ENCODE data around the gene WWOX.

Gene WWOX

GRCh38 chr16:78461087-78461486 lies 361.6 kb downstream of the WWOX start:
- no peak for TF ChIP-seq EZH2 (IDR thresholded peaks at IDR 0.05; ENCODE audit: borderline replicate concordance, low read depth, low read length, severe bottlenecking)
- TF ChIP-seq CTCF (IDR thresholded peaks at IDR 0.05; ENCODE audit: borderline replicate concordance, extremely low read depth, low read length, poor library complexity, severe bottlenecking), result no peak
- Histone ChIP-seq H3K36me3 (ENCODE audit: insufficient read depth, low read length) (no peaks in the 10 kb centered on the region), H3K27ac (ENCODE audit: low read length) (no peak overlapping the region)

DNA sequence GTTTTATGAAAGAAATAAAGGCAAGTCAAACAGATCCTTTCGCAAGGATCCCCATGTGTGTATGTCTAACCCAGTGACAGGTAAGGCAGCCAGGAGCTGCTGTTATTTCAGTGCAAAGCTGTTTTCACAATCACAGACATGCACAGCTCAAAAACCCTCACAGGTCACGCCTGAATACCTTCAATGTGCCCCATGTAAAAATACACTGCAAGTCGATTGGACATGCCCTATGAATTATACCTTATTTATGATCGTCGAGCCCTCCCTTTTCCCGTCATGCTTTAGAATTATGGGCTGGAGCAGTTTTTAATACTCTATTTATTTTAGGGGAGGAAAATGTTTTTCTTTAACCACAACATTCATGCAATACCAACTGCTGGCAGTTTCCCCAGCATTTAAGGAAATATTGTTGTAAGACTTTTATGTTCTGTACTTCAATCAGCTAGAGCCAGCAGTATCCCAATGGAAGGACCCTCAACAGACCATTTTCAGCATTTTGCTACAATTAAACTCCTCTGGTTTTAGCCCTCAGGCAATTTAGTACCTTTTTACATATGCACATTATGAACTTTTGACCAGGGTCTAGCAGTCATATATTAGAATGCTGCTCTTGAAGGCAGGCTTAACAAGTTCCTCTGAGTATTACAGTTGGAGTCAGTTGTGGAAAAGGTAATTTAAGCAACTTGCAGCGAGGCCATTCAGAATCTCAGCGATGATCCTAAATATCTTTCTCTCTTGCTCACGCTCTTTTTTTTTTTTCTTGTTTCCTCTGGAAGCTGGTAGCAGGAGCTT lies 362.2 kb downstream of the WWOX start:
- Histone ChIP-seq H3K79me2 (ENCODE audit: insufficient read depth, low read length) (no peaks in the 10 kb centered on the region), H3K27me3 (ENCODE audit: insufficient read depth, low read length, poor library complexity) (no peaks in the 10 kb centered on the region), H3K9ac (ENCODE audit: low read depth, low read length) (no peak overlapping the region), H3K4me2 (ENCODE audit: insufficient read depth, low read length) (no peak overlapping the region), H3K9me3 (ENCODE audit: insufficient read depth, low read length, severe bottlenecking) (no peaks in the 10 kb centered on the region), H3K36me3 (ENCODE audit: insufficient read depth, low read length) (no peaks in the 10 kb centered on the region), H3K4me3 (ENCODE audit: low read depth in 1 of 2, low read length in 2 of 2) (no peak overlapping the region), H3K4me1 (ENCODE audit: insufficient read depth, low read length) (no peaks in the 10 kb centered on the region), H3K27ac (ENCODE audit: low read length) (no peak overlapping the region), H2AFZ (ENCODE audit: low read depth, low read length) (no peak overlapping the region), H4K20me1 (ENCODE audit: insufficient read depth, low read length) (no peaks in the 10 kb centered on the region)
- no peak for TF ChIP-seq CTCF (IDR thresholded peaks at IDR 0.05; ENCODE audit: borderline replicate concordance, extremely low read depth, low read length, poor library complexity, severe bottlenecking)
- no peak for TF ChIP-seq EZH2 (IDR thresholded peaks at IDR 0.05; ENCODE audit: borderline replicate concordance, low read depth, low read length, severe bottlenecking)
- ATAC-seq (ENCODE audit: insufficient read depth, low read depth), result no peak
- no peak for DNase-seq

More at GRCh38 chr16:78461087-78461486, 361.6 kb downstream of the WWOX start:
- H3K4me1 ChIP-seq (ENCODE audit: insufficient read depth, low read length), result no peaks in the 10 kb centered on the region
- H3K9ac ChIP-seq (ENCODE audit: low read depth, low read length), result no peak overlapping the region
- H4K20me1 ChIP-seq (ENCODE audit: insufficient read depth, low read length), result no peaks in the 10 kb centered on the region
- H3K27me3 ChIP-seq (ENCODE audit: insufficient read depth, low read length, poor library complexity), result no peaks in the 10 kb centered on the region
- H3K9me3 ChIP-seq (ENCODE audit: insufficient read depth, low read length, severe bottlenecking), result no peaks in the 10 kb centered on the region
- ATAC-seq (ENCODE audit: insufficient read depth, low read depth), result no peak
- no peak overlapping the region for H3K4me3 ChIP-seq (ENCODE audit: low read depth in 1 of 2, low read length in 2 of 2)
- H3K4me2 ChIP-seq (ENCODE audit: insufficient read depth, low read length), result no peak overlapping the region
- no peak for DNase-seq
- H3K79me2 ChIP-seq (ENCODE audit: insufficient read depth, low read length), result no peaks in the 10 kb centered on the region
- no peak overlapping the region for H2AFZ ChIP-seq (ENCODE audit: low read depth, low read length)

- Histone ChIP-seq H3K27ac (ENCODE audit: low read length) (no peak overlapping the region), H4K20me1 (ENCODE audit: insufficient read depth, low read length) (no peaks in the 10 kb centered on the region), H3K79me2 (ENCODE audit: insufficient read depth, low read length) (no peaks in the 10 kb centered on the region), H3K9me3 (ENCODE audit: insufficient read depth, low read length, severe bottlenecking) (no peaks in the 10 kb centered on the region), H3K36me3 (ENCODE audit: insufficient read depth, low read length) (no peaks in the 10 kb centered on the region), H3K27me3 (ENCODE audit: insufficient read depth, low read length, poor library complexity) (no peaks in the 10 kb centered on the region), H3K9ac (ENCODE audit: low read depth, low read length) (no peak overlapping the region), H3K4me3 (ENCODE audit: low read depth in 1 of 2, low read length in 2 of 2) (no peak overlapping the region), H3K4me1 (ENCODE audit: insufficient read depth, low read length) (no peaks in the 10 kb centered on the region), H2AFZ (ENCODE audit: low read depth, low read length) (no peak overlapping the region), H3K4me2 (ENCODE audit: insufficient read depth, low read length) (no peak overlapping the region)
- ATAC-seq (ENCODE audit: insufficient read depth, low read depth) (no peak), DNase-seq (no peak)
- TF ChIP-seq CTCF (IDR thresholded peaks at IDR 0.05; ENCODE audit: borderline replicate concordance, extremely low read depth, low read length, poor library complexity, severe bottlenecking), result no peak
- TF ChIP-seq EZH2 (IDR thresholded peaks at IDR 0.05; ENCODE audit: borderline replicate concordance, low read depth, low read length, severe bottlenecking), result no peak
Observed at GRCh38 chr16:78462288-78463208, 363.1 kb downstream of the WWOX start.
